ENCODE measurements around the gene TMEM43.
A peak's percentile ranks its signal among the peaks of the same experiment; 100 is the strongest.
"Not testable (repeated sequence)": the region's sequence is repeated elsewhere in the genome, so short reads cannot be mapped to it uniquely, and the experiment has no call there.

TMEM43 gene, protein sequence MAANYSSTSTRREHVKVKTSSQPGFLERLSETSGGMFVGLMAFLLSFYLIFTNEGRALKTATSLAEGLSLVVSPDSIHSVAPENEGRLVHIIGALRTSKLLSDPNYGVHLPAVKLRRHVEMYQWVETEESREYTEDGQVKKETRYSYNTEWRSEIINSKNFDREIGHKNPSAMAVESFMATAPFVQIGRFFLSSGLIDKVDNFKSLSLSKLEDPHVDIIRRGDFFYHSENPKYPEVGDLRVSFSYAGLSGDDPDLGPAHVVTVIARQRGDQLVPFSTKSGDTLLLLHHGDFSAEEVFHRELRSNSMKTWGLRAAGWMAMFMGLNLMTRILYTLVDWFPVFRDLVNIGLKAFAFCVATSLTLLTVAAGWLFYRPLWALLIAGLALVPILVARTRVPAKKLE

DNA sequence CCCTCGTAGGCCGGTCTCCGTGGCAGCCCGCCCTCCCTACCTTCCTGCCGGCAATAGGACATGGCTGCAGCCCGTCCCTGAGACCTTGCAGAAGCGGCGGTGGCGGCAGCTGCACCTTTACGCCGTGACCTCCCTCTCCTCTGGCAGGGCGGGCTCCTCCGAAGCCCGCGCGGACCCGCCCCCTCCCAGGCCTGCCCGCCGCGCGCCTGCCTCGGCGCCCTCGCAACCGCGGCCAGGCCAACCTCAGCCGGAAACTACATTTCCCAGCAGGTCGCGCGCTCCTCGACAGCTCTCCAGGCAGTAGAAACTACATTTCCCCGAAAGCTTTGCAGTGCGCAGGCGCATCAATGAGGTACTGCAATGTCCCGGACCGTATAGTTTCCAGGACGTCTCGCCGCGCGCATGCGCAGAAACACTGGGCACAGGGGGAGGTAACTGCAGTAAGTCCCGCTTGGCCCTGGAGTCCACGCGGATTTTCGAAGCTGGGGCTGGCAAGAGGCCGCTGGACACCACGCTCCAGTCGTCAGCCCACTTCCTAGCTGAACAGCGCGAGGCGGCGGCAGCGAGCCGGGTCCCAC lies at the start of gene TMEM43, which contains the start of gene CHCHD4:
TSS of gene TMEM43 (plus strand) at position 438 of the 578 bp plus-strand sequence. CDS start 142 bp downstream, outside the sequence.
TSS of gene CHCHD4 (minus strand) at position 256 of the 578 bp plus-strand sequence. CDS start at position 62, 194 bp downstream.
- peak; percentile 98 for DNase-seq

- DNase-seq = not testable (repeated sequence)
Measured at GRCh38 chr3:14075233-14075632, 49.6 kb upstream of the TMEM43 start.

DNA sequence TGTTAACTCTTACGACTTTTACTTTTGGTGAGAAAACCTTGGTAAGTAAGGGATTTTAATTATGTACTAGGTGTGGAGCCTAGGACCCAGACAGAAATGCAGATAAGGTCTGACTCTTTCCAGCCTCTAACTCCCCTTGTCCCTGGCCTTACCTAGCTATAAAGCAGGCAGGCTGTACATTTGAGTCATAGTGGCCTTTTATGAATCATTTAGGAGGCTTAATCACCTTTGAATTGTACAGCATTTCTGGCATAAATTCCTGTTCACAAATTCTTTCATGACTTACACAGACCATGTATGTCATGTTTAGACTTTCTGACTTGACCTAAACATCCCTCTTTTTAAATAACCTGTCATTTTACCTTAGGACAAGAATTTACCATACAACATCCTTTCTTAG lies 47.5 kb upstream of the TMEM43 start:
- no peak for DNase-seq

DNA sequence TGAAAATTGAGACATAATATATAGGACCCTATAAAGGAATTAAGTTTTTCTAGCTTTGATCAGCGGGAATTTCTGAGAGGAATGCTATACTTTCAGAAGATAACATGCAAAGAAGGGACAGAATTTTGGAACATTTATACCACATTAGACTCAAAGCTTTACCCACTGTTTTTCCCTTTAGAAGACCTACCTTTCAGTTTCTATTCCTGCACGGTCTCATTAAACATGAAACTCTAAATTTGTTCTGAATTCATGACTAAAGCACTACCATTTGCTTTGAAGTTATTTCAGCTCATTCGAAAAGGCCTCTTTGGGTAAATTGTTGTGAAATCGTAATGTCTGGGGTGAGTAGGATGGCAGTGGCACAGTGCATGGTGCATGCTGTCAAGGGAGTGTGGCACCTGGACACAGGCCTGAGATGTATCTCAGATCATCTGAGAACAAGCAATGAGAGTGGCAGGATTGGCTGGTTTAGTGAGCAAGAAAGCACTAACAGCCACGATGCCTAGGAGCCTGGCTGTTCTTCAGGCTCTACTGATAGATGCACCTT lies 42.7 kb upstream of the TMEM43 start:
- DNase-seq = no peak

DNA sequence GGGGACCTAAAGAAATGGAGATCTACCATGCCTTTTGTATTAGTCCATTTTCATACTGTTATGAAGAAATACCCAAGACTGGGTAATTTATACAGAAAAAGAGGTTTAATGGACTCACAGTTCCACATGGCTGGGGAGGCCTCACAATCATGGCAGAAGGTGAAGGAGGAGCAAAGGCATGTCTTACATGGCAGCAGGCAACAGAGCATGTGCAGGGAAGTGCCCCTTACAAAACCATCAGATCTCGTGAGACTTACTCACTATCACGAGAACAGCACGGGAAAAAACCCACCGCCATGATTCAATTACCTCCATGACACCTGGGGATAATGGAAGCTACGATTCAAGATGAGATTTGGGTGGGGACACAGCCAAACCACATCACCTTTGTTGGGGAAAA lies 37.4 kb upstream of the TMEM43 start:
- DNase-seq = not testable (repeated sequence)

GRCh38 chr3:14091959-14092358 lies 32.9 kb upstream of the TMEM43 start:
- not testable (repeated sequence) for DNase-seq

- no peak for DNase-seq
Measured at GRCh38 chr3:14092464-14092863, 32.4 kb upstream of the TMEM43 start.

DNA sequence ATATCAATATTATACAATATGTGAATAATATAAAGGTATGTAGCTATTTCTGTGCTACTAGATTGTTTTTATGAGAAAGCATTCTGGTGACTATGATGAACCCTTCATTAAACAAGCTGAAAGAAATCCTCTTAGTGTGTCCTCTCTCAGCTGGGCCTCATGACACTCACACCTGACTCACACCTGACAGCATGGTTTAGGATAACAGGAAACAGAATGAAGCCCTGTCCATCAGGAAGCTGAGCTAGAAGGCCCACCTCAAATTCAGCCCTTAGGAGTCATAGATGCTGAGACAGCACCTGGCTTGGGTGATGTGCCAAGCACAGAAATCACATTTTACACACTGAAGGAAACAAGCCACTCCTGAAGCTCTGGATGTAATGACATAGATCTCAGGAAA lies 31.0 kb upstream of the TMEM43 start:
- no peak for DNase-seq

DNA sequence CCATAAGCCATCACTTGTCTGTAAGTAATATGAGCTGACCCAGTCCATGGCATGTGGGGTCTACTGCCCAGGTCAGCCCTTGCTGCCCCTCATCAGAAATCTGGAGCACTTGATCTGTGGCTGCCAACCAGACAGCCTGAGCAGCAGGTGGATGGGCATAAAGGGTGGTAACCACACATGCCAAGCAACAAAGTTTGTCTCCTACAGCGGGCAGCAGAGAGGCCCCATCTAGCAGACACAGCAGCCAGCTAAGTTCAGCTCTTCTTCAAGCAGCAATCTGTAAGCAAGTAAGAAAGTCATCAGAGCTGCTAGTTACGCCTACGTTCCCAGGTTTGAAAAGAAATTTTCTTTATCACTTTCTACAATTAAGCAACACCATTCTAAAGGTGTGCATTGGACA lies 28.1 kb upstream of the TMEM43 start:
- no peak for DNase-seq

DNA sequence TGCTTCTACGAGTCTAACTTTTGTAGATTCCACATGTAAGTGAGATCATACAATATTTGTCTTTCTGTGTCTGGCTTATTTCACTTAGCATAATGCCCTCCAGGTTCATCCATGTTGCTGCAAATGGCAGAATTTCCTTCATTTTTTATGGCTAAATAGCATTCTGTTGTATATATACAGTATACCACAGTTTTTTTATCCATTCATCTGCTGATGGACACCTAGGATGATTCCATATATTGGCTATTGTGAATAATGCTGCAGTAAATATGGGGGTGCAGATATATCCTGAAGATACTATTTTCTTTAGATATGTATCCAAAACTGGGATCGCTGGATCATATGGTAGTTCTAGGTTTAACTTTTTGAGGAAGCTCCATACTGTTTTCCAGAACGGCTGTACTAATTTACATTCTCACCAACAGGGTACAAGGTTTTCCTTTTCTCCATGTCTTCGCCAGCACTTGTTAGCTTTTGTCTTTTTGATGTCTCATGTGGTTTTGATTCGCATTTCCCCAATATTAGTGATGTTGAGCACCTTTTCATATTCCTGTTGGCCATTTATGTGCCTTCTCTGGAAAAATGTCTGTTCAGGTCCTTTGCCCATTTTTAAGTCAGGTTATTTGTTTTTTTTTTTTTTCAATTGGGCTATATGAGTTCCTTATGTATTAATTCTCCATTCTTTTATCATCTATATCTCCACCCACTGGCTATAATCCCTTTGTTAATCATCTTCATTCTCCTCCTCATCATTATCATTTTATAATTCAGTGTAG lies 27.0 kb upstream of the TMEM43 start:
- DNase-seq = no peak

DNA sequence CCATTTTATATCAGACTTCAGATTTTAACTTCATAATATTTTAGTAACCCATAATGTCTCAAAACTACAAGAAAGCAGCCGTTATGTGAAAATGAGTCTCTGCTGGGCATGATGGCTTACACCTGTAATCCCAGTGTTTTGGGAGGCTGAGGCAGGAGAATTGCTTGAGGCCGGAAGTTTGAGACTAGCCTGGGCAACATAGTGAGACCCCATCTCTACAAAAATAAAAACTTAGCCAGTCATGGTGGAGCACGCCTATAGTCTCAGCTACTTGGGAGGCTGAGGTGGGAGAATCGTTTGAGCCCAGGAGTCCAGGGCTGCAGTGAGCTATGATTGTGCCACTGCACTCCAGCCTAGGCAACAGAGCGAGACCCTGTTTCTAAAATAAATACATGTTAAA lies 15.0 kb upstream of the TMEM43 start:
- not testable (repeated sequence) for DNase-seq

GRCh38 chr3:14110699-14111098 lies 14.2 kb upstream of the TMEM43 start:
- no peak for DNase-seq

GRCh38 chr3:14113965-14114635 lies 10.8 kb upstream of the TMEM43 start:
- no peak for DNase-seq

GRCh38 chr3:14117468-14118399 lies 7.1 kb upstream of the TMEM43 start:
- DNase-seq = no peak

GRCh38 chr3:14118400-14119381 lies 6.2 kb upstream of the TMEM43 start:
- no peak for DNase-seq

DNA sequence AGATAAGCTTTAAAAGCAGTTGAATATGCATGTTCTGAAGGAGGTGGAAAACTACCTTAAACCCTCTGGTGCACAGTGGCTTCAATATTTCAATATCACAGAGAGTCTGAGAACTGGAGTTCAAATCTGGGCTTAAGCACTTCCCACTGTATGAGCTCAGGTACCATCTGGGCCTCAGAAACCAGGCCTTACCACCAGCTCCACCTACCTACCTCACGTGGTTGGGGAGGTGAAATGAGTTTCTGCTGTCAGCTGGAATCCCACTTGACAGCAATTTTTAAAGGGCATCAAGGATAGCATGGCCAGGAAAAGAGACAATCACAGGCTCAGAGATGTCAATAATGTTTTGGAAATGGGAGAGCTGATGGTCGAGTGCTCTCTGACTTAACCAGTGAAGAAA lies 5.2 kb upstream of the TMEM43 start:
- DNase-seq = no peak

DNA sequence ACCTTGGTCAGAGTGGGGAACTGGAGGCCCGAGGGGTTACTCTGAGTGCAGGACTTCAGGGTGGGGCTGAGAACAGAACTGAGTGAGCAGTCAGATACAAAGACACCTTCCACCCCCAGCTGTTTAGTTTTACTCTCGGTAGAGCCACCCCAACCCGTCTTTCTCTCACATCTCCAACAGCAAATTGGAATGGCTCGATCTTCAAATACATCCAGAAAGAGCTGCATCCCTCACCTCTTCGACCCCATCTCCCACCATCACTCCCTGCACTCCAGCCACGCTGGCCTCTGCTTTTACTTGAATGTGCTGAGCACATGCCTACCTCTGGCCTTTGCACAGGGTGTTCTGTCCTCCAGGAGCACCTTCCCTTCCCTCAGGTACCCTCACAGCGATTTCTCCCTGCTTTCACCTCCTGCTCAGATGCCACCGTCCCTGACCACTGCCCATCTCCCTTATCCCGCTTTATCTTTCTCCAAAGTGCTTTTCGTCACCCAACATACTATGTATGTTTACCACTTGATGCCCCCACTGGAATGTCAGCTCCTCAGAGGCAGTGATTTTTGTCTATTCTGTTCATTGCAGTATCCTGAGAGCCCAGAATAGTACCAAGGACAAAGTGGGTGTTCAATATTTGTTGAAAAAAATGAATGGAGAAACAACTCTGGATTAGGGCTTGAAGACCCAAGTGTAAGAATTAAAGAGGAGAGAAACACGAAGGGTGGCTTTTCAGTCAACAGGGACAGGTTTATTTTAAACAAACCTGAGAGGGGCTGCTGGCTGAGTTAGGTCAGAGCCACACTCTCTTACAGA lies 4.5 kb upstream of the TMEM43 start:
- no peak for DNase-seq

DNA sequence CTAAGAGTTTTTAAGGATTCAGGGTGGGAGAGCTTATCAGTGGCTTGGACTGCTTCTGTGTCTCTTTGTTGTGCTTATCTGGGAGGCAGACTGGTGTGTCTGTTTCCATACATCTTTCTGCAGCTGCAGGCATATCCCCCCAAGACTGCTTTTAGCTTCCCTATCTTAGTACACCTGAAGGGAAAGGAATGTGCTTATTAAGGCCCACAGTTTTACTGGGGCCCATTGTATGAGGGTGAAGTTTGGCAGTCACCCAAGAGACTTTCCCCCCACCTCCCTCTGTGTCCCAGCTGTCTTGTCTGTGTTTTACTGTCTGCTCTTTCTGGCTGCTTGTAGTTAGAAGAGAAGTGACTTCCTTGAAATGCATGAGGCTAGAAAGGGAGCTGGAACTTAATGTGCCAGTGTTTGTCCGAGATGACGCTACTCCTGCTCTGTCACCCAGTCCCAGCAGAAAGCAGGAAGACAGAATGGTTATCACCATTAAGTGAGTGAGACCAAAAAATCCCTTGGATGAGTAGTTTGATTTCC lies 3.9 kb upstream of the TMEM43 start:
- not testable (repeated sequence) for DNase-seq

DNA sequence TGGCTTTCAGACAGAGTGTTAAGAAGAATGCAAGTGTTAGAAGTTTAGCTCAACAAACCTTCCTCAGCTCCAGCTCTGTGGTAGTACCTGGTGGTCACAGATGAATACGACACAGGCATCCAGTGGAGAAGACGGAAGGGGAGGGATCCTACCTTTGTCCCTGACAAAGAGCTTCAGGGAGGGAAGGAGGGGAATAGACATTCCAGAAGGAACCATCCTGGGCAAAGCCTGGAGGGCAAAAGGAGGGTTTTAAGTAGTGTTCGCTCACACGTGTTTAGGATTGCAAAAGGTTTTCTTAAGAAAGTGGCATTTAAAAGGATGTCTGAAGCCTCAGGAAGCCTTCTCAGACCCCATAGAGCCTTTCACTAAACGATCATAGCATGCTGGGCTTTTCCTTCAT lies 3.0 kb upstream of the TMEM43 start:
- no peak for DNase-seq
